SK-N-SH (cell line): Measurements from ENCODE around the gene BEGAIN.

Source experiments
- CHD2 ChIP-seq: fragments of 150-350 bp; IDR thresholded peaks from 2 replicates; pipeline ENCODE4 v1.6.1; 2018; ENCODE audit warnings: low read length; ENCODE audit not compliant: partially characterized antibody
- EP300 ChIP-seq, 2 experiments: IDR thresholded peaks; 2 replicates each; pipeline versions ENCODE4 v1.4.0 to v1.6.1; 2012; ENCODE audit warnings: borderline replicate concordance in 1 of 2, low read depth in 1 of 2, low read length in 1 of 2
- EZH2phosphoT487 ChIP-seq: fragments of 200-600 bp; sonication (generic); IDR thresholded peaks from 2 replicates; pipeline ENCODE4 v1.6.1; 2017; ENCODE audit warnings: low read depth, mixed run types, mild to moderate bottlenecking, antibody characterized with exemption, moderate library complexity, borderline replicate concordance
- GABPA ChIP-seq: IDR thresholded peaks from 2 replicates; pipeline ENCODE4 v1.4.0; 2012; ENCODE audit warnings: low read depth, mild to moderate bottlenecking
- MEF2A ChIP-seq: IDR thresholded peaks from 2 replicates; pipeline ENCODE4 v1.4.0; 2012; ENCODE audit warnings: low read depth, borderline replicate concordance
- TAF1 ChIP-seq: IDR thresholded peaks from 2 replicates; pipeline ENCODE4 v1.6.1; 2012; ENCODE audit warnings: low read depth, mild to moderate bottlenecking, low read length, moderate library complexity, borderline replicate concordance
- TCF12 ChIP-seq: IDR thresholded peaks from 2 replicates; pipeline ENCODE4 v1.4.0; 2012
- TEAD4 ChIP-seq: IDR thresholded peaks from 2 replicates; pipeline ENCODE4 v1.4.0; 2012; ENCODE audit warnings: mild to moderate bottlenecking, borderline replicate concordance; ENCODE audit not compliant: insufficient read depth
- TF ChIP-seq, protein P1 (sequence below): fragments of 200-600 bp; sonication (generic); IDR thresholded peaks from 2 replicates; pipeline ENCODE4 v1.6.1; 2017; ENCODE audit warnings: antibody characterized with exemption, mild to moderate bottlenecking, moderate library complexity
- TF ChIP-seq, protein P2 (sequence below): IDR thresholded peaks from 2 replicates; pipeline ENCODE4 v1.4.0; 2012; ENCODE audit warnings: low read depth

DNA sequence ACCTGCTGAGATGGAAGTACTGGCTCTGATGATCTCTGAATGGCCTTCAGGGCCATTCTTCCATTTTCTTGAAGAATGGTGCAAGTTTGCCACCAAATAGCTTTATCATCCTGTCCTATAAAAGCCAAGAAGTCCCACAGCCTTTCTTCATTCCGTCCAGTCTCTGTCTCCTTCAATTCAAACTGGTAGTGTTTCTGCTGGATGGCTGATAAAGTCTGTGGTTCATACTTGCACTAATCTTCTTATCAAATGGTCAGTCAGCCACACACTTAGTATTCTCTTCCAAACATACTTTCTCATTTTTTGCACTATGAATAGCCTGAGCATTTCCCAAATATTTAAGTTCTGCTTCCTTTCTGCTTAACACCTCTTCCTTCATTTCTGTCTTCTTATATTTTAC is 39.4 kb upstream of the BEGAIN start:
- TF ChIP-seq, protein P1, sequence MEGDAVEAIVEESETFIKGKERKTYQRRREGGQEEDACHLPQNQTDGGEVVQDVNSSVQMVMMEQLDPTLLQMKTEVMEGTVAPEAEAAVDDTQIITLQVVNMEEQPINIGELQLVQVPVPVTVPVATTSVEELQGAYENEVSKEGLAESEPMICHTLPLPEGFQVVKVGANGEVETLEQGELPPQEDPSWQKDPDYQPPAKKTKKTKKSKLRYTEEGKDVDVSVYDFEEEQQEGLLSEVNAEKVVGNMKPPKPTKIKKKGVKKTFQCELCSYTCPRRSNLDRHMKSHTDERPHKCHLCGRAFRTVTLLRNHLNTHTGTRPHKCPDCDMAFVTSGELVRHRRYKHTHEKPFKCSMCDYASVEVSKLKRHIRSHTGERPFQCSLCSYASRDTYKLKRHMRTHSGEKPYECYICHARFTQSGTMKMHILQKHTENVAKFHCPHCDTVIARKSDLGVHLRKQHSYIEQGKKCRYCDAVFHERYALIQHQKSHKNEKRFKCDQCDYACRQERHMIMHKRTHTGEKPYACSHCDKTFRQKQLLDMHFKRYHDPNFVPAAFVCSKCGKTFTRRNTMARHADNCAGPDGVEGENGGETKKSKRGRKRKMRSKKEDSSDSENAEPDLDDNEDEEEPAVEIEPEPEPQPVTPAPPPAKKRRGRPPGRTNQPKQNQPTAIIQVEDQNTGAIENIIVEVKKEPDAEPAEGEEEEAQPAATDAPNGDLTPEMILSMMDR, result no peak
- TF ChIP-seq EZH2phosphoT487, result no peak
- no peak for TF ChIP-seq EP300 (IDR thresholded peaks at IDR 0.05; ENCODE audit: borderline replicate concordance in 1 of 2, low read depth in 1 of 2, low read length in 1 of 2)
- no peak for TF ChIP-seq TAF1
- TF ChIP-seq MEF2A, result no peak
- TF ChIP-seq, protein P2, sequence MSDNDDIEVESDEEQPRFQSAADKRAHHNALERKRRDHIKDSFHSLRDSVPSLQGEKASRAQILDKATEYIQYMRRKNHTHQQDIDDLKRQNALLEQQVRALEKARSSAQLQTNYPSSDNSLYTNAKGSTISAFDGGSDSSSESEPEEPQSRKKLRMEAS, result no peak
- TF ChIP-seq CHD2, result no peak
- no peak for TF ChIP-seq TEAD4
- TF ChIP-seq TCF12, result no peak
- TF ChIP-seq GABPA, result no peak
